HG02885 (cell line): ENCODE data around the gene UGT1A8.

Experiments used
- ATAC-seq: cut with Tn5 transposase; IDR thresholded peaks from one replicate; pipeline ENCODE4 v1.9.1; 2021; ENCODE audit warnings: mild to moderate bottlenecking; ENCODE audit not compliant: unreplicated experiment, poor library complexity

UGT1A8 gene

DNA sequence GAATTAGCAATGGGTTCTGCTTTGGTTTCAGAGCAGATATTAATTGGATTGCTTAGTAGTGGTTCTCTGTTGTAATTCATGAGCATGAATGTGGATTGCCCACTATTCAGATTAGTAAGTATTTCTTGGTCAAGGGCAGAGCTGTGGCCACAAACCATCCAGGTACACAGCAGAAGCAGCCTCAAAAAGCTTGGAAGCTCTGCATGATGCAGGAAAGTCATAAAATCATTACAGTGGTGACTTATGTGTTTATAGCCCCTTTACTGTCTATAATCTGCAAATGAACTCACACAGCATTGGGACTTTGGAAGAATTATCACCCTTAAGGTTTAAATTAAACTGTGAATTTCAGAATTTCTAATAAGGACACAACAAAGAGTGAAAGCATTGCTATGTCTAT, 140.7 kb downstream of the UGT1A8 start:
- ATAC-seq: no peak

DNA sequence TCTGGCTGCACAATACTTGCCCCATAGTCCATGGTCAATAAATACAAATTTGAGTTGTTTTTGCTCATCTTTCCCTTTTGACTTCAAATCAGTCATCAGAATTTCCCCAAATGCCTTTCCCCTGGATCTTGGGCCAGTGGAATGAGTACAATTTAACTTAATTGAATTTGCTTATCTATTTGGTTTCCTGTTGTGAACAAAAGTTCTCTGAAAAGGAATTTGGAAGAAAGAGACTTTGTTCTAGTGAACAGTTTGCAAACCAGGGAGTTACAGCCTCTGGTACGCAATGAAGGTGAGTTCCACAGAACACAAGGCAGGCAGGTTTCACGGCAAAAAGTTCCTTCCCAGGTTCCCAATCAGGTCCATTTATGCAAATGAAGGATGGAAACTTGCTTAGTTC, 141.4 kb downstream of the UGT1A8 start:
- ATAC-seq: no peak

DNA sequence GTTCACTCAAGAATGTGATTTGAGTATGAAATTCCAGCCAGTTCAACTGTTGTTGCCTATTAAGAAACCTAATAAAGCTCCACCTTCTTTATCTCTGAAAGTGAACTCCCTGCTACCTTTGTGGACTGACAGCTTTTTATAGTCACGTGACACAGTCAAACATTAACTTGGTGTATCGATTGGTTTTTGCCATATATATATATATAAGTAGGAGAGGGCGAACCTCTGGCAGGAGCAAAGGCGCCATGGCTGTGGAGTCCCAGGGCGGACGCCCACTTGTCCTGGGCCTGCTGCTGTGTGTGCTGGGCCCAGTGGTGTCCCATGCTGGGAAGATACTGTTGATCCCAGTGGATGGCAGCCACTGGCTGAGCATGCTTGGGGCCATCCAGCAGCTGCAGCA, 142.6 kb downstream of the UGT1A8 start, which contains the start of gene UGT1A1:
UGT1A1 (plus strand) TSS at position 228 of the 400 bp plus-strand sequence; CDS start at position 246, 18 bp downstream.
- no peak for ATAC-seq

DNA sequence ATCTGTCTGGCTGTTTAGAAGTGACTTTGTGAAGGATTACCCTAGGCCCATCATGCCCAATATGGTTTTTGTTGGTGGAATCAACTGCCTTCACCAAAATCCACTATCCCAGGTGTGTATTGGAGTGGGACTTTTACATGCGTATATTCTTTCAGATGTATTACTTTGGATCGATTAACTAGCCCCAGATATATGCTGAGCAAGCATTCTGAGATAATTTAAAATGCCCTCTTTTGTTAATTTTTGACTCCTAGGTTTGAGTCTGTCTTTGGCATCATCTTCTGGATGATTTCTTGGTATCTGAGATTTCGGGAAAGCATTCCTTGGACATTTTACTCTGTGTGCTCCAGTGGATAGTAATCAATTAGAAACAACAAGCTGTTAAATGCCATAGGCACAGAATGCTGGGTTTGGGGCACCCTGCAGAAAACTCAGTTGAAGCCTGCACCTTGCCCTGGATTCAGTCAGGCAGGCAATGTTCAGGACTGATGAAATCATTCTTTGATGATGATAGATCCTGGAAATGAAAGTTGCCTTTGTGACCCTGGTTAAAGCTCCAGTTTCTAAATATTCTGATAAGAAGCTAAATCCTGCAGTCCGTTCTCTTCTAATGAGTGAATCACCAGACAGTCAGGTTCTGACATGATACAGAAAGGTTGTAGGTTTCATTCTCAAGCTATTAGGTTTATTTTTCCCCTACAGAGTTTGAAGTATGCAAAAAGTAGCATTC, 143.8 kb downstream of the UGT1A8 start:
- no peak for ATAC-seq

DNA sequence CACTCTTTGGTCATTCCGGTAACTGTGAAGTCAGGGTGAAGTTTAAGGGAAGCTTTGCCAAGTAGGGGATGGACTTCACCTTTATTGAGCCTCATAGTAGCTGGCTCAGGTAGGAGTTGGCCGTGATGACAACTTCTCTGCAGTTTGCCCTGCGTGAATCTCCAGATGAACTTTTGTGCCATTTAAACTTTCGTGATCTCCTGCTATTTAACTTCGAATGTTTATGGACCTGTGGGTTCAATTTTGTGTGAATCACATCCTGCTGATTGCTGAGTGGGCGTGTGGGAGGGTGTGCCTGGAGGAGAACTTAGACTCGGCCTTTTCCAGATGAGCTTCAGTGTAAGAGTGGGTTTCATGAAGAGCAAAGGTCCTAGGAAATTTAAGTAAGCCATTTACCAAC, 146.8 kb downstream of the UGT1A8 start:
- ATAC-seq: no peak

DNA sequence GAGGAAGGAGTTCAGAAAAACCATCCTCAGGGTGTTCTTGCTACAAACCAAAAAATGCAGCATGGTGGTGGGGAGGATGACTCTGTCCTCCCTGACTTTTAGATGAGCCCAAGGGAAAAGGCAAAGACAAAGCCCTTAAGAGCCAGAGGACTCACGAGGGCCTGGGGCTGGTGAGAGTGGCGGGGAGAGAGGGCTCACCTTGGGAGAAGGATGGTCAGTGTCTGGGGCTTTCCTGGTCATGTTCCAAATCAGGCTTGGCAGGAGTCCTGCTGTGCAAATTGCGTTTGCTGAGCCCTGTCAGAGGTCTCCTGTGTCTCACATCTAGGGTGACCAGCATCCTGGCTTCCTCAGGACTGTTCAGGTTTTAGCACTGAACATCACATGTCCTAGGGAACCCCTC, 147.3 kb downstream of the UGT1A8 start:
- ATAC-seq: no peak

DNA sequence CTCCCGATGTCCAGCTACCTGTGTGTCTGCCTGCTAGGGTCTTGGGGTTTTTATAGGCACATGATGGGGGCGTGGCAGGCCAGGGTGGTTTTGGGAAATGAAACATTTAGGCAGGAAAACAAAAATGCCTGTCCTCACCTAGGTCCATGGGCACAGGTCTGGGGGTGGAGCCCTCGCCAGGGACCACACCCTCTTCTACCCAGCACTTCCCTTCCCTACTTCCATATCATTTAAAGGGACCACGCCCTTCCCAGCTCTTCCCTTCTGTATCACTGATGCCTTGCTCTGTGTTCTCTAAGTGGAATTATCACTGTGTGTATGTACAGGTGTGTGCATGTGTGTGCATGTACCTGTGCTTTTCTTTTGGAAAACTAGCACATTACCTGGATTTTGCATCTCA, 149.0 kb downstream of the UGT1A8 start:
- ATAC-seq: no peak

DNA sequence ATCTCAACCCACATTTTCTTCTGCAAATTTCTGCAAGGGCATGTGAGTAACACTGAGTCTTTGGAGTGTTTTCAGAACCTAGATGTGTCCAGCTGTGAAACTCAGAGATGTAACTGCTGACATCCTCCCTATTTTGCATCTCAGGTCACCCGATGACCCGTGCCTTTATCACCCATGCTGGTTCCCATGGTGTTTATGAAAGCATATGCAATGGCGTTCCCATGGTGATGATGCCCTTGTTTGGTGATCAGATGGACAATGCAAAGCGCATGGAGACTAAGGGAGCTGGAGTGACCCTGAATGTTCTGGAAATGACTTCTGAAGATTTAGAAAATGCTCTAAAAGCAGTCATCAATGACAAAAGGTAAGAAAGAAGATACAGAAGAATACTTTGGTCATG, 150.6 kb downstream of the UGT1A8 start:
- no peak for ATAC-seq

DNA sequence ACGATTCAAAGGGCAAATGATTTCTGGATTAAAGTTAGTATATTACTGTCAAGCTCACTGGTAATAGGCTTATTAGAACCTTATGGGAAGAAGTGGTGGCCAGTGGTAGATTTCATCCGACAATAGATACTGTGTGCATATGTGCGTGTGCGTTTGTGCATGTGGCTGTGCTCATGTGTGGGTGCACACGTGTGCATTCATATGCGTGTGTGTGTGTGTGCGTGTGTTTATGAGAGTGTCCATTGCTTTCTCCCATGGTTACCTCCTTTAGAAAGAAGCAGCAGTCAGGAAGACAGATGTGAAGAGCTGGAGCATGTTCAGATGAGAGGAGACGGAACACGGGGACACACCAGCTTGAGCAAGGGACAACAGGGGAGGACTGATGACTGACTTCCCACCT, 151.8 kb downstream of the UGT1A8 start:
- no peak for ATAC-seq

DNA sequence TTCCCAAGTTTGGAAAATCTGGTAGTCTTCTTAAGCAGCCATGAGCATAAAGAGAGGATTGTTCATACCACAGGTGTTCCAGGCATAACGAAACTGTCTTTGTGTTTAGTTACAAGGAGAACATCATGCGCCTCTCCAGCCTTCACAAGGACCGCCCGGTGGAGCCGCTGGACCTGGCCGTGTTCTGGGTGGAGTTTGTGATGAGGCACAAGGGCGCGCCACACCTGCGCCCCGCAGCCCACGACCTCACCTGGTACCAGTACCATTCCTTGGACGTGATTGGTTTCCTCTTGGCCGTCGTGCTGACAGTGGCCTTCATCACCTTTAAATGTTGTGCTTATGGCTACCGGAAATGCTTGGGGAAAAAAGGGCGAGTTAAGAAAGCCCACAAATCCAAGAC, 154.7 kb downstream of the UGT1A8 start:
- ATAC-seq: no peak

DNA sequence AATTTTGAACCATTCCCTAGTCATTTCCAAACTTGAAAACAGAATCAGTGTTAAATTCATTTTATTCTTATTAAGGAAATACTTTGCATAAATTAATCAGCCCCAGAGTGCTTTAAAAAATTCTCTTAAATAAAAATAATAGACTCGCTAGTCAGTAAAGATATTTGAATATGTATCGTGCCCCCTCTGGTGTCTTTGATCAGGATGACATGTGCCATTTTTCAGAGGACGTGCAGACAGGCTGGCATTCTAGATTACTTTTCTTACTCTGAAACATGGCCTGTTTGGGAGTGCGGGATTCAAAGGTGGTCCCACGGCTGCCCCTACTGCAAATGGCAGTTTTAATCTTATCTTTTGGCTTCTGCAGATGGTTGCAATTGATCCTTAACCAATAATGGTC, 155.2 kb downstream of the UGT1A8 start:
- ATAC-seq: no peak

DNA sequence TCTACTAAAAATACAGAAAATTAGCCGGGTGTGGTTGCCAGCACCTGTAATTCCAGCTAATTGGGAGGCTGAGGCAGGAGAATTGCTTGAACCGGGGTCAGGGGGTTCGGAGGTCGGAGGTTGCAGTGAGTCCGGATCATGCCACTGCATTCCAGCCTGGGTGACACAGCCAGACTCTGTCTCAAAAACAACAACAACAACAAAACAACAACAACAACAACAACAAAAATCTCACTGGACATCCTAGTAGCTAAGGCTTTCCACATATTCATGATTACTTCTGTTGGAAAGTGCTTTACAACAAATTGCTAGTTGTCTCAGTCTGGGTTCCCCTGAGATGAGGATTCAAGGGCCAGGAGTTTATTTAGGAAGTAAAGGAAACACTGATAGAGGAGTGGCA, 156.4 kb downstream of the UGT1A8 start:
- no peak for ATAC-seq

DNA sequence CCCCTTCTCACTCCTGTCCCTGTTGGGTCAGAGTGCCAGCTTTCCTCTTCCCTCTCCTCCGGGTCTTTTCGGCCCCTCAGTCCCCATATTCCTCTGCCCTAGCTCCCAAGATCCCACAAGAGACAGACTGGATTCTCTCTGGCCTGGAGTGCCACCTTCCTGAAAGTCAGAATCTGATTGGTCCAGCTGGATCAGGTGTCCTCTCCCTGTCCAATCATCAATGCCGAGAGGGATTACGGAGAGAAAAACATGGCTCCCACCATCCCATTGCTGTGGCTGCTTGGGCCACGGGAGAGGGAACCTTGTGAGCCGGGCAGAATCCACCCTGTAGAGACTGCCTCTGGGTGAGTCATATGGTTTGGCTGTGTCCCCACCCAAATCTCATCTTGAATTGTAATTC, 158.0 kb downstream of the UGT1A8 start:
- no peak for ATAC-seq

DNA sequence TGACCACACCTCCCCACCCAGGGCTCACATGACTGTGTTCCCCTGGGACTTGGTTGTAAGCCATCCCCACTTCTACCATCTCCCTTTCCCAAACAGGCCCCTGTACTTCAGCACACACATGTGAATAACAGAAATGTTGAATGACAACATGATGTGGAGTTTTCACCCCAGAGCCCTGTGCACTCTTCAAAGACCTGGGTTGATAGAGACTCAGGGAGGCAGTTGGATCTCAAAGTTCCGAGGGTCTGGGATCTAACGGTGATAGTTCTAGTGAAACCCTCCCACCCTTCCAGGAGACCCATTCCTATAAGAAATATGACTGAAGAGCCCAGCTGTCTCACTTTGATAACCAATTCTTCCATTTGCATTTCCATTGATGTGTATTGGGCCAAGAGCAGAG, 160.6 kb downstream of the UGT1A8 start, which contains the start of gene MROH2A:
MROH2A (plus strand) TSS at position 301 of the 400 bp plus-strand sequence. CDS start 1,029 bp downstream, outside the sequence.
- ATAC-seq: no peak

DNA sequence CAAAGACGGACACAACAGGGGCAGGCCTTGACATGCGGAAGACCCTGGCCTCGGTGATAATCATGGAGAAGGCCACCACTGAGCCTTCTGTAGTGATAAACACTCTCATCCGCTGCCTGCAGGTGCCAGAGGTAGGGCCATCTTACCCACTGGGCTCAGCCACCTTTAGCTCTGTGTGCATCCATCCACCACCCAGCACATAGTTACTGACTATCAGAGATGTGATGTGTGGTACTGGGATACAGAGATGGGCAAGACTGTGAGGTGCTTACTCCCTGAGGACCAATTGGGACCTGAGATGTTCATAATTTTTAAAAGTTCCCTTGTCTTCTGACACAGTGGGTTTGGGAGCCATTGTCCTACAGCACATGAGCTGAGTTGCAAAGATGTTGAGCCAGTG, 162.3 kb downstream of the UGT1A8 start:
- no peak for ATAC-seq

DNA sequence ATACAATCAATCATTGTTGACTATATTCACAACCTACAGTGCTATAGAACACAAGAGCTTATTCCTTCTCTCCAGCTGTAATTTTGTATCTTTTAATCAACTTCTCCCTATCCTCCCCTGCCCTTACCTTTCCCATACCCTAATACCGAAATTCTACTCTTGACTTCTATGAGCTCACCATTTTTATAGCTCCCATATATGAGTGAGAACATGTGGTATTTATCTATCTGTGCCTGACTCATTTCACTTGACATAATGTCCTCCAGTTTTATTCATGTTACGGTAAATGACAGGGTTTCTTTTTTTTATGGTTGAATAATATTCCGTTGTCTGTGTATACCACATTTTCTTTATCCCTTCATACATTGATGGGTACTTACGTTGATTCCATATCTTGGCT, 163.3 kb downstream of the UGT1A8 start:
- ATAC-seq: no peak

DNA sequence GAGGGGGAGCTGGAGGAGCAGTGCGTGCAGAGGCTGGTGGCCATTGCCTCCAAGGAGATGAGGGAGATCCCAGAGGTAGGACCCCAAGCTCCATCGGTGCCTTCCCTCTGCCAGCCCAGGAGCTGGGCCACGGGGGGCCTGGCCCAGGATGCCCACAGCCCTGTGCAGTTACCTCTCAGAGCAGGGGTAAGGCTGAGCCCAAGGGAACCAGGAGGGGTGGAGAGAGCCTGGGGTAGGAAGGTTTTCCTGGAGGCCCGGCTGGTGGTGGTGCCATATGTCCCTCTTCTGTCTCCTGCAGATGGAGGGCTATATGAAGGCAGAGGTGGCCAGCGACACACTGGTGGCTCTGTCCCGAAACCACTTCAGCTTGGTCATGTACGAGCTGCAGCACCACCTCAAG, 172.1 kb downstream of the UGT1A8 start:
- ATAC-seq: no peak

DNA sequence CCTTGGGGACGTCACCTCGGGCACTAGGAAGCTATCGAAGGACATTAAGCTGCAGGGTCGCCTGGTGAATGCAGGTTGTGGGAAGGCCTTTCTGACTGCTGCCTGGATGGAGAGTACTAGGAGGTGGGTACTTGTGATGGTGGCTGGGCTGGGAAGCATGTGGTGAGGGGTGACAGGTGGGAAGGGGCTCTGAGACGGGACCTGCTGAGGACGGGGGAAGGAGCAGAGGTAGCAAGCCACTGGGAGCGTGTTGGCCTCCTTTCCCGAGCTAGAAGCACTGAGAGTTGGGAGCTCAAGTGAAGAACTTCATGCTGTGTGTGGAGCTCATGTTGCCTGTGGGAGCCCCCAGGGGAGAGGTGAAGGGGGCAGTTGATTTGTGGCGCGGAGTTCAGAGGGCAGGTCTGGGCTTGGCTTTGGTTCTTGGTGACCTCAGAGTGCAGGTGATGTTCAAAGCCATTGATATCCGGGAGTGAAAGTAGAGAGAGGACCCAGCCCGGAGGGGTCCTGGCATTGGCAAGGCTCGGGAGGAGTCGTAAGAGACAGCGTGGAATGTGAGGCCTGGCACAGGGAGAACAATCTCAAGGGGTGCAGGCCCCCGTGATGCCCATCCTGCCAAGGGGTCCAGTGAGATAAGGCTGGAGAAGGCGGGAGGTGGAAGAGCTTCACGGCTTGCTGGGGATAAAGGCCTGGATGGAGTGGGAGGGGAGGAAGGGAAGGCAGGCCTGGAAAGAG, 173.9 kb downstream of the UGT1A8 start:
- no peak for ATAC-seq

DNA sequence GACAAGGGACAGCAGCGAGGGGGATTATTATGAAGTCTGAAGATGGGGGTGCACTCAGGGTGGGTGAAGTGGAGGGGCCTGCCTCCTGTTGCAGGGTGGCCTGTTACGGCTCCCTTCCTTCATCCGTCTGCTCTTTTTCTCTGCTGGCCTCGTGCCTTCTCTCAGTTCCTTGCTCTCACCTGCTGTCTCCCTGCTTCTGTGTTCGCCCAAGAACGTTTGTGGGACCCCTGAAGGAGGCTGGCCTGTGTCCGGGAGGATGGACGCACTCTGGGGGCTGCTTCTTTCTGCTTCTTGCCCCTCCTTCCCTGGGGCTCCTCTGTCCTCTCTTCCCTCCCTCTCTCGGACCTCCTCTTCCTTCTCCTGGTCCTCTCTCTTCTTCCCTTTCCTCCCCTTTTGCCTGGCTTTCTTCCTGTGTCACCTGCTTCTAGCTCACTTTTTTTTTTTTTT, 174.5 kb downstream of the UGT1A8 start:
- ATAC-seq: no peak

DNA sequence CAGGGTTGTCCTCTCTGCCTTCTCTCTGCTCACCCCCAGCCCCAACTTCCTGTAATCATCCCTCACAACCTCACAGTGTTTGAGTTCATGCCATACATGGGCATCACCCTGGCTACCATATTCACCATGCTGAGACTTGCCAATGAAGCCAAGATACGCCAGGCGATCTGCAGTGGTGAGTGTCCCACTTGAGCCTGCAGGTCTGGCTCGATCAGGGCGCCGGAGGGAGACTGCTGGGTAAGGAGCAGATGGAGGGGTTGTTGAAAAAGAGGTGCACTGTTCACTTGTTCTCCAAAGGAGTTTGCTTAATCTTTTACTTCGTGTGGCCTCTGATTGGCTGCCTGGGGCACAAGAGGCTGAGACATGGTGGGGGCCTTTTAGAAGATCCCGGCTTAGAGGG, 175.3 kb downstream of the UGT1A8 start:
- no peak for ATAC-seq

DNA sequence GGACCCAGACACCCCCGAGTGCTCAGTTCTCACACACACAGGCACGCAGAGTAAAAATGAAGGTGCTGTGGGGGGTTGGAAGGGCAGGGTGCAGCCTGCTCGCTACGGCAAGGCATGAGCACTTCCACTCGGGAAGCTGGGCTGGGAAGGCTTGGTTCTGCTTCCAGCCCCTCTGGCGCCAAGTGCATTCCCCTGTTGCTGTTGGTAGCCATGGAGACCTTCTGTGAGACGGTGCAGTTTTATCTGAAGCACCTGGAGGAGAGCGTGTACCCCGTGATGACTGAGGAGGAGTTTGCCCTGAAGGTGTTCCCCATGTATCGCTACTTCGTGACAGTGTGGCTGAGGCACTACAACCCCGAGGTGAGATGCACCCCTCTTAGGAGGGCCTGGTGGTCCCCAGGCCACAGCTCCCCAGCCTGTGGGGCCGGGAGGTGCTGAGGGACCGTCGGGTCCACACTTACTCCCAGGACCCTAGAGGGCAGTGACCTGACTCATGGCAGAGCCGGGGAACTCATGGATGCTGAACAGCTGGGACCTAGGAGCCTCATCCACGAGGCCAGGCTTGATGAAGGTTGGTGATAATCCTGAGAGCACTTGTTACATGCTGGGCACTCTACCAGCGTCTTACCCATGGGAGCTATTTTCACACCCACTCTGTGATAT, 176.2 kb downstream of the UGT1A8 start:
- no peak for ATAC-seq
